Ectodermal cell (in vitro differentiated cells): ENCODE results near the gene SDC1.

Experiments used
- H3K27ac ChIP-seq: 2 replicates; pipeline ENCODE4 v1.7.0; 2013; ENCODE audit warnings: mild to moderate bottlenecking, low read depth, low read length; ENCODE audit not compliant: insufficient read depth, poor library complexity, severe bottlenecking
- H3K27me3 ChIP-seq: 2 replicates; pipeline ENCODE4 v1.7.0; 2013; ENCODE audit warnings: mild to moderate bottlenecking, low read length; ENCODE audit not compliant: insufficient read depth, control insufficient read depth, poor library complexity, severe bottlenecking
- H3K36me3 ChIP-seq: one replicate; pipeline ENCODE4 v1.7.0; 2013; ENCODE audit warnings: low read length; ENCODE audit not compliant: control insufficient read depth, insufficient read depth
- H3K4me1 ChIP-seq: one replicate; pipeline ENCODE4 v1.7.0; 2013; ENCODE audit warnings: low read length; ENCODE audit not compliant: control insufficient read depth, insufficient read depth
- H3K4me3 ChIP-seq: 2 replicates; pipeline ENCODE4 v1.7.0; 2013; ENCODE audit warnings: low read depth, low read length, control low read depth; ENCODE audit not compliant: insufficient read depth
- H3K9me3 ChIP-seq: 2 replicates; pipeline ENCODE4 v1.7.0; 2013; ENCODE audit warnings: mild to moderate bottlenecking, low read length, moderate library complexity; ENCODE audit not compliant: control insufficient read depth
- WGBS, 2 experiments: methylation state at CpG; one replicate each; pipeline ENCODE4 v1.1.7; 2013; ENCODE audit warnings: missing lambda C conversion rate in 2 of 2; 5-methylcytosine and 5-hydroxymethylcytosine counted together

SDC1 gene

DNA sequence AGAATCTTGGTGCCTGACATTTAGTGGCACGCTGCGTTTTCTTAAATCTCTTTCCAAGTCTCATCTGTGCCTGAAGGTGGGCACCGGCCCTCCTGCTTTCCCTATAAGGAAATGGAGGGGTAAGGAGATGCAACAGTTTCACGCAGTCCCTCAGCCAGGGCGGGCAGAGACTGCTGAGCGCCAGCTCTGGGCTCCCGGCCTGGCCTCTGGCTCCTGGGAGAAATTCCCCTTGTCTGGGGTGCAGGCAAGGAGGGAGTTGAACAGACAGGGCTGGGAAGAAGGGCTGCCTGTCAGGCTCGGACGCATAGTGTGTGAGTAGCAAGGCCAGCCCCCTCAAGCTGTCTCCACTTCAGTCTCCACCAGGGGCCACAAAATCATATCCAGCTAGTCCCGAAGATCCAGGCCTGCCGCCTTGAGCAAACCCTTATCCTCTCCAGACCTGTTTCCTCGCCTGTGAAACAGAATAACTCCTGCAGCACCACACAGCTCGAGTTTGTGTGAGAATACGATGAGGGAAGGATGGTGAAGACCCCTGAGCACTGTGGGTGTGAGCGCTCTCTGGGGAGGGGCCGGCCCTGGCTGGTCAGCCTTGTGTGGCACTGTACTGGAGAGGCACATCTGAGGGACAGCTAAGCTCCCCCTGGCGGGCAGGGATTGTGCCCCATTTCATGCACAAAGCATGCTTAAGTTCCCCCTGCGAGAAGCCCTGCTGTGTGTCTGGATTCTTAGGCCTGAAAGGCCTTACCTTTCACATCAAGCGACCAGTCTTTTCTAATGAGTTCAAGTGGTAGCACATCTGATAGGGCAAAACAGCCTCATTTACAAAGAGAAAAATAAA is 33.8 kb downstream of the SDC1 start:
- H3K4me3 ChIP-seq: no peak overlapping the region
- 62 to 65% methylated on average over 19 of the region's 19 CpGs for WGBS, 2 experiments
- no peak overlapping the region for H3K27ac ChIP-seq

DNA sequence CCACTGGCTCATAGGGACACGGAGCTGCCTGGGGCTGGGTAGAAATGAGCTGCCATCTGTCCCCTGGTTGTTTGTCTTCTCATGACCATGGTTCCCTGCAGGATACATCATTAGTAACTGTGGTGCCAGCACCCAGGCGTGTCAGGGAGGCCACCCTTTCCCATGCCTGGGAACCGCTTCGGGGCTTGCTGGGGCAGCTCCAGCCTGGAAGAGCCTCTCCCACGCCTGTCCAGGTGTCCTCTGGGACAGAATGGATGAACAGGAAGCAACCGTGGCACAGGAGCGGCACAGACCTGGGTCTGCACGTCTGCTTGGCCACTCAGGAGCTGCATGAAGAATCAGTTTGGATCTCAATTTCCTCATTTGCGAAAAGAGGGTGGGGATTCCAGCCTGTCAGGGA is 34.8 kb downstream of the SDC1 start:
- Histone ChIP-seq H3K4me1 (peaks cover 51% of the 10 kb centered on the region), H3K4me3 (no peak overlapping the region), H3K27me3 (no peaks in the 10 kb centered on the region), H3K36me3 (no peaks in the 10 kb centered on the region), H3K27ac (no peak overlapping the region), H3K9me3 (no peaks in the 10 kb centered on the region)
- 92 to 93% methylated on average over 9 of the region's 9 CpGs for WGBS, 2 experiments

More for the DNA sequence above, 33.8 kb downstream of the SDC1 start:
- H3K36me3 ChIP-seq: no peaks in the 10 kb centered on the region
- peaks cover 42% of the 10 kb centered on the region for H3K4me1 ChIP-seq
- no peaks in the 10 kb centered on the region for H3K27me3 ChIP-seq
- no peaks in the 10 kb centered on the region for H3K9me3 ChIP-seq

DNA sequence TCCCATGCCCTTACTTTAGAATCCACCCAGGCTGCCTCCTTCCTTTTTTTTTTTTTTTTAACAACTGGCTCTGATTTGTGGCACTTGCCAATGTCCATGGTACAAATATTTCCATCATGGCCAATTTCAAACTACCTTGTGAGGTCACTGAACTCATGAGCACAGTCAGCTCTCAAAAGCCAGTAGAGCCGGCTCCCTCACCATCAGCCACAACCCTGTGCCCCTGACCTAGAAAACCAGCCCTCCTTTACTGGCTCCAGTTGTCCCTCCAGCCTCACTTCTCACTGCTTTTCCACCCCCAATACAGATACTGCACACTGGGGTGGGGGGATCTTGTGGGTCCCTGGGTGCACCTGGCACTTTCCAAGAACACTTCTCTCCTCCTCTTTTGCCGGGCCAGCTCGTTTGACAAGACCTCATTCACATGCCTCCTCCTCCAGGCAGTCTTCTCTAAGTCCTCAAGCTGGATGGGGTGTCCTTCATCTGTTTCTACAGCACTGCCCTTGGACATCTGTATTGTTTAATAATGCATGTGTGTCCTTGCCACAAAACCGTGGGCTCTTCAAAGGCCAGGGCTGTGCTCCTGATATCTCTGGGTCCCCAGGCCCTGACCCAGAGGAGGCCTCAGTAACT is 35.5 kb downstream of the SDC1 start:
- no peaks in the 10 kb centered on the region for H3K27me3 ChIP-seq
- H3K27ac ChIP-seq: no peak overlapping the region
- H3K4me3 ChIP-seq: no peak overlapping the region
- no peaks in the 10 kb centered on the region for H3K9me3 ChIP-seq
- H3K36me3 ChIP-seq: no peaks in the 10 kb centered on the region
- WGBS, 2 experiments: 88 to 89% methylated on average over 4 of the region's 4 CpGs
- peaks cover 54% of the 10 kb centered on the region for H3K4me1 ChIP-seq

DNA sequence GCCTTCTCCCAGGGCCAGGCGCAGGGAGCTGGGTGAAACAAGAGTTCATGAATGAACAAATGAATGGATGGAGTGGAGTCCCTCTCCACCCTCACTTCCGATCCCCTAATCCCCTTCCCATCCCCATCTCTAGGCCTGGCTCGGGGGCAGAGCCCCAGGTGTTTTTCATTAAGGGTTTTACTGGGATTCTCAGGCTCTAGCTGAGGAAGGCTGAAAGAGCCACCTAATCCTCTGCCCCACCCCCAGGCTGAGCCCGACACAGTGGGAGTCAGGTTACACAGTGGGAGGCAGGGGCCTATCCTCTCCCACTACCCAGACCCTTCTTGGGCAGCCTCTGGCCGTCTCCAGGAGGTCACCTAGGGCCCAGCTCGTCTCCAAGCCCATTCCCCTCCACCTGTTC is 36.1 kb downstream of the SDC1 start:
- no peaks in the 10 kb centered on the region for H3K27me3 ChIP-seq
- no peak overlapping the region for H3K4me3 ChIP-seq
- peaks cover 54% of the 10 kb centered on the region for H3K4me1 ChIP-seq
- H3K27ac ChIP-seq: no peak overlapping the region
- H3K36me3 ChIP-seq: no peaks in the 10 kb centered on the region
- no peaks in the 10 kb centered on the region for H3K9me3 ChIP-seq
- WGBS, 2 experiments: 5 to 16% methylated on average over 4 to 5 of the region's 6 CpGs

DNA sequence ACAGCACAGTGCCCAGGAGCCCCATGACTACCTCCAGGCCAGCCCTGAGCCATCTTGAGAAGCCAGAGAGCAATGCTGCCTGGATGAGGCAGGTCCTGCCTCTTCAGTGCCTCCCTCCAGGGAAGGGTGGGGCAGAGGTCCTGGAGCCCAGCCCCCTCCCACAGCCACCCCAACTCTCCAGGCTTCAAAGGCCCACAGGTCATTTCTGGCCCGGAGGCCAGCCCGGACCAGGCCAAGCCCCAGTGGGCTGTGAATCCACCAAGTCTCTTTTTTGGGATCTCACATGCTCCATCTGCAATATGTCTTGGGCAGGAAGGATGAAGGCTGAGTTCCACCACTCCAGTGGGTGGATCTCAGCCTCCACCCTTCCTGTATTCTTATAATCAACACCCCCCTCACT is 36.7 kb downstream of the SDC1 start:
- Histone ChIP-seq H3K27ac (no peak overlapping the region), H3K27me3 (no peaks in the 10 kb centered on the region), H3K9me3 (no peaks in the 10 kb centered on the region), H3K36me3 (no peaks in the 10 kb centered on the region), H3K4me1 (peaks cover 54% of the 10 kb centered on the region), H3K4me3 (no peak overlapping the region)
- WGBS, 2 experiments: 92 to 100% methylated on average over 2 of the region's 2 CpGs

DNA sequence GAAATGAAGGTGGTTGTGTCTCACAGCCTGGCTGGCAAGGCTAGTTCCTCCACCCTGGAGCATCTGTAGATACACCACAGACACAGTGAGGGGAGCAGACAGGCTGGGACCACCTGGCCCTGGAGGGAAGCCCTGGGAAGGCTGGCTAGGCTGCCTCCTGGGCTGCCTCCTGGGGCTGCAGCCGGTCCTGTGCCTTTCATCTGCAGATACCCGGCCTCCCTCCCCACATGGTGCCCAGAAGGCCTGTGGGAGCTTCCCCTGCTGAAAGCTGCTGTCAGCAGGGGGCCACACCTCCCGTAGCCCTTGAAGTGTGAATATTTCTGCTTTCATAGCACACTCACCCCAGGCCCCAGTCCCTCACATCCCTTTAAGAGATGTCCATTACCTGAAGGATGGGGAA is 37.6 kb downstream of the SDC1 start:
- H3K36me3 ChIP-seq: no peaks in the 10 kb centered on the region
- H3K4me3 ChIP-seq: no peak overlapping the region
- H3K9me3 ChIP-seq: no peaks in the 10 kb centered on the region
- H3K4me1 ChIP-seq: peaks cover 54% of the 10 kb centered on the region
- H3K27me3 ChIP-seq: no peaks in the 10 kb centered on the region
- WGBS, 2 experiments: 46 to 48% methylated on average over 3 of the region's 3 CpGs
- no peak overlapping the region for H3K27ac ChIP-seq

DNA sequence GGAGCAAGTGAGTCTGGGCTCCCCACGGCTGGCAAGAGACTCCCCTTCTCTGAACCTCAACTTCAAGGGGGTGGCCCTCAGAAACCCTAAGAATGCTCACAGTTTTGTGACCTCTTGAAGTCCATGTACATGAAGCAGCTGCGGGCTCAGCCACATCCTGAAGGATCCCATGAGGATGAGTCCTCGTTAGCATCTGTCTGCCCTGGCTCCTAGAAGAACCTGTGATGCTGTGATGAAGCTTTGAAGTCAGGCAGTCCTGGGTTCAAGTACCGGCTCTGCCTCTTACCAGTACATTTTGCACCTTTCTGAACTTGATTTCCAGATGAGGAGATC is 38.1 kb downstream of the SDC1 start:
- Histone ChIP-seq H3K4me1 (peaks cover 54% of the 10 kb centered on the region), H3K4me3 (no peak overlapping the region), H3K27me3 (no peaks in the 10 kb centered on the region), H3K27ac (no peak overlapping the region), H3K9me3 (no peaks in the 10 kb centered on the region), H3K36me3 (no peaks in the 10 kb centered on the region)
- 93 to 95% methylated on average over 4 of the region's 4 CpGs for WGBS, 2 experiments

DNA sequence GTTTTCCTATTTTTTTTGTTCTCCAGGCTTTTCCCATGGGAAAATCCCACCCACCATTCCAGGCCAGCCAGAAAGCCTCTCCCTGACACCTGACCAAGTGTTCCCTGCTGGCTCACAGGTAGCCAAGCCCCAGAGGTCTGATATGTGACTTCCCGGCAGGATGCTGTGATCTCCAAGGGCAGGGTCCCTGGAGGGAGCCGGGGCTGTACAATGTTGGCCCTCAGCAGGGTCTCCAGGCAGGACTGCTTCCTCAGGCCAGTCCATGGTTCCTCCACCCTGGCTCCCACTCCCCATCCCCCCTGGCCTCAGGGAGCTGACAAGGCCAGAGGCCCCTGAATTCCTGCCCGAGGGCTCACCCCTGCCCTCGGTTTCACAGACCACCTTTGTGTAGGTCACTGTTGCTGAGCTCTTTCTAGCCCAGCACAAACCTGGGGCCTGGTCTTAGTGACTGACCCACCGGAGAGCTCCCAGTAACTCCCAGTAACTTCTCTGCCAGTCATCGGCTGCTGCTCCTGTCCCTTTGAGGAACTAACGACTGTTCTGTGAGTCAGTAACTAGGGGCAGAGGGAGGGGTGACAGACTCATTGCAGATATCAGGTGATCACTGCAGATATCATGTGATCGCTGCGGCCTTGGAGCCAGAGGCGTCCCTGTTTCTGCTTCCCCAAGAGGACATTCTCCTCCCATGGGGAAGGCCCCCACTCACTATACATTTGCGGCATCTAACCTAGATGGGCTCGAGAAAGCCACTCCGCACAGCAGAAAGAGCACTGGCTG is 38.7 kb downstream of the SDC1 start:
- no peaks in the 10 kb centered on the region for H3K27me3 ChIP-seq
- no peaks in the 10 kb centered on the region for H3K9me3 ChIP-seq
- 77% methylated on average over 13 of the region's 13 CpGs for WGBS, 2 experiments
- no peak overlapping the region for H3K27ac ChIP-seq
- no peak overlapping the region for H3K4me3 ChIP-seq
- peaks cover 49% of the 10 kb centered on the region for H3K4me1 ChIP-seq
- no peaks in the 10 kb centered on the region for H3K36me3 ChIP-seq

DNA sequence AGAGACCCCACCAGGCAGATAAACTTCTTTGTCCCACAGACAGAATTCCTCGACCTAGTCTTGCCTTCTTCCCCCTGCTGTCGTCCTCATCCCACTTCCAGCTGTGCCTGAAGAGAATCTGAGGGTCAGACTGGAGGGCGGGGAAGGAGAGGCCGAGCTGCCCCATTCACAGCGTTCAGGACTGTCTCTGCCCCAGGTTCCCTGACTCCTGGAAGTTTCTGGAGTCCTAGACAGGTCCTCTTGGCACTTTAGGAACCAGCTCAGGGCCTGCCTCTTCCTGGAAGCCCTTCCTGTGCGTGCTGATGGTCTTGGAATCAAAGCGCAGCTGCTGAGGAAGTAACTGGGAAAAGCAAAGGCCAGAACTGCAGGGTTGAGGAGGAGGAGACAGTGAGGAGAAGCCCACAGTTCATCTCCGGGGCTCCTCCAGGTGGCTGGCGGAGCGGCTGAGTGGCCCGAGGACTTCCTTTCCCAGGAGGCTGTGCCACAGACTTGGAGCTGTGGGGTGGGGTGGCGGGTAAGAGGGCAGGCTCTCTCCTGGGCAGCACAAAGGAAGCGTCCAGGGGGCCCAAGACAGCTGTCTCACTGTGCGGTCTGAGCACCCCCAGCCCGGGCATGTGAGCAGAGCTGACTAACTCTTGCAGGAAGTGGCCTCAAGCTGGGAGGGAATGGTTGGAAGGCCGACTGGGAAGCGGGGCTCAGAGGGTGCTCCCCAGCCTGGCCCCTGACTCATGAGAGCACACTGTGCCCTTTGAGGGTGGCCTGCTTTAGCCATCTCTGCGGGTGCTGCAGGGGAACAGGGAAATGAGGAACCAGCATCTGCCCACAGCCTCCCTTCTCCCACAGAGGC is 39.5 kb downstream of the SDC1 start:
- Histone ChIP-seq H3K4me1 (peaks cover 45% of the 10 kb centered on the region), H3K27ac (no peak overlapping the region)
- 71 to 74% methylated on average over 18 of the region's 18 CpGs for WGBS, 2 experiments

More for the DNA sequence above, 39.5 kb downstream of the SDC1 start:
- H3K36me3 ChIP-seq: no peaks in the 10 kb centered on the region
- no peaks in the 10 kb centered on the region for H3K27me3 ChIP-seq
- no peaks in the 10 kb centered on the region for H3K9me3 ChIP-seq
- no peak overlapping the region for H3K4me3 ChIP-seq
